Erythroblast (primary cell): Measurements from ENCODE around the gene SLC39A11.

Source experiments
- GATA1 ChIP-seq: IDR thresholded peaks from 2 replicates; pipeline ENCODE4 v1.6.1; 2011; ENCODE audit warnings: low read depth, mild to moderate bottlenecking, control low read depth, low read length, moderate library complexity
- POLR2A ChIP-seq: IDR thresholded peaks from 2 replicates; pipeline ENCODE4 v1.6.1; 2011; ENCODE audit warnings: mild to moderate bottlenecking, low read length

DNA sequence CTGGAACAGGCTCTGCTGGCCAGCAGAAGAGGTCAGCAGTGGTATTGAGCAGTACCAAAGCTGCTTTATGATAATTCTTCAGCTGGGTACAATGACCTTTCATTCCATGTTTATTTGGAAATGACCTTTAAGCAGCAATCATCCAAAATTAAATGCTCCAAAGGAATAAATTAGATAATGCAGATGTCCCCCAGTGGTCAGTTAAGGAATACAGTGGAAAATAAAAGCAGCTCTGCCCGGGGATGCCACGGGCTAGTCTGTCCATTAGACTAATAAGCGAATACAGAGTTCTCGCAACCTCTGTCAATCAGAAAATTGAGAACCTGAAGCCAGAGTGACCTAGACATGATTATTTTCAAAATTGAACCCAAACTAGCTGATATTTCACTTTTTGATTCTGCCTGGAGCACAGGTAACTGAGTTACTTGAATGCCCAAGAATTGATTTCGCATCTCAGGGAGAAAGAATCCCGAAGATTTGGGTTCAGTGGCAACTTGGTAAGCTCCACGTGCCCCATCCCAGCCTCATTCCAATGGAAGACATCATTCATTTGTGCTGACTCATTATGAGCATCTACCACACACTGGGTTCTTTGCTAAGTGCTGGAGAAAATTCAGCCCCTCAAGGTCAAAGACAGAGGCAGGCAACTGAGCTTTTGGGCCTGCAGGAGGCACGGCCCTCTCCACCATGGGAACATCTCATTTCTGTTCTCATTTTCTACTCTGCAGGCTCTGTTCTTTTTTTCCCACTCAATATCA is 34.4 kb upstream of the SLC39A11 start:
- TF ChIP-seq POLR2A (no peak), GATA1 (no peak)
